Osteocyte (in vitro differentiated cells): Measurements from ENCODE around the gene CDH23. TPM values are rescaled to one million over a fixed set of nuclear protein-coding genes. Genes with fewer than 3 reads are reported as not detected.

Experiments used
- DNase-seq: peaks from one replicate; pipeline ENCODE4 v3.0.0; 2021; ENCODE audit warnings: mixed read lengths; ENCODE audit not compliant: unreplicated experiment; ENCODE audit errors: extremely low spot score
- H3K27ac Mint-ChIP-seq: one replicate; pipeline ENCODE4 v1.8.0; 2021; ENCODE audit warnings: mild to moderate bottlenecking, mixed read lengths; ENCODE audit not compliant: unreplicated experiment
- H3K27me3 Mint-ChIP-seq: one replicate; pipeline ENCODE4 v1.8.0; 2021; ENCODE audit warnings: mixed read lengths; ENCODE audit not compliant: unreplicated experiment
- H3K36me3 Mint-ChIP-seq: one replicate; pipeline ENCODE4 v1.8.0; 2021; ENCODE audit warnings: mixed read lengths; ENCODE audit not compliant: unreplicated experiment
- H3K4me1 Mint-ChIP-seq: one replicate; pipeline ENCODE4 v1.8.0; 2021; ENCODE audit warnings: mixed read lengths; ENCODE audit not compliant: unreplicated experiment
- H3K4me3 Mint-ChIP-seq: one replicate; pipeline ENCODE4 v1.8.0; 2021; ENCODE audit warnings: mild to moderate bottlenecking, moderate library complexity, mixed read lengths; ENCODE audit not compliant: unreplicated experiment
- H3K9me3 Mint-ChIP-seq: one replicate; pipeline ENCODE4 v1.8.0; 2021; ENCODE audit warnings: mixed read lengths; ENCODE audit not compliant: unreplicated experiment
- CTCF ChIP-seq: fragments of 200-600 bp; sonication (generic); IDR thresholded peaks from 2 replicates; pipeline ENCODE4 v1.5.0; 2021; ENCODE audit warnings: antibody characterized with exemption, mild to moderate bottlenecking, moderate library complexity
- total RNA-seq: library from RNA; stranded (reverse); gene quantifications from 2 replicates; pipeline ENCODE4 v1.2.1, GENCODE V29; 2021

Gene CDH23
- total RNA-seq, 1 donor from 2014 or later: not detected

- Mint-ChIP-seq H3K4me1 (no peaks in the 10 kb centered on the region), H3K4me3 (no peak overlapping the region), H3K36me3 (no peaks in the 10 kb centered on the region), H3K27ac (no peak overlapping the region), H3K9me3 (no peaks in the 10 kb centered on the region), H3K27me3 (peaks cover 37% of the 10 kb centered on the region)
- no peak for DNase-seq
- TF ChIP-seq CTCF: no peak
Measured at GRCh38 chr10:71782917-71783490, 386.3 kb downstream of the CDH23 start.

- no peak overlapping the region for H3K4me3 Mint-ChIP-seq
Measured at GRCh38 chr10:71783917-71784678, 387.4 kb downstream of the CDH23 start.

GRCh38 chr10:71784679-71785272, 388.1 kb downstream of the CDH23 start:
- Mint-ChIP-seq H3K27me3 (peaks cover 39% of the 10 kb centered on the region), H3K27ac (no peak overlapping the region), H3K4me1 (no peaks in the 10 kb centered on the region), H3K36me3 (no peaks in the 10 kb centered on the region), H3K9me3 (no peaks in the 10 kb centered on the region), H3K4me3 (no peak overlapping the region)
- DNase-seq: no peak
- no peak for TF ChIP-seq CTCF

More at GRCh38 chr10:71783917-71784678, 387.4 kb downstream of the CDH23 start:
- Mint-ChIP-seq H3K27ac (no peak overlapping the region), H3K36me3 (no peaks in the 10 kb centered on the region), H3K27me3 (peaks cover 40% of the 10 kb centered on the region), H3K9me3 (no peaks in the 10 kb centered on the region), H3K4me1 (no peaks in the 10 kb centered on the region)
- TF ChIP-seq CTCF: no peak
- DNase-seq: no peak

- no peaks in the 10 kb centered on the region for H3K36me3 Mint-ChIP-seq
- TF ChIP-seq CTCF: no peak
- no peak overlapping the region for H3K27ac Mint-ChIP-seq
- no peak overlapping the region for H3K4me3 Mint-ChIP-seq
- no peak for DNase-seq
- no peaks in the 10 kb centered on the region for H3K9me3 Mint-ChIP-seq
- peaks cover 23% of the 10 kb centered on the region for H3K27me3 Mint-ChIP-seq
- no peaks in the 10 kb centered on the region for H3K4me1 Mint-ChIP-seq
Measured at GRCh38 chr10:71788954-71789353, 392.2 kb downstream of the CDH23 start.

GRCh38 chr10:71789871-71790270, 393.2 kb downstream of the CDH23 start:
- no peaks in the 10 kb centered on the region for H3K36me3 Mint-ChIP-seq
- H3K27me3 Mint-ChIP-seq: peaks cover 18% of the 10 kb centered on the region
- H3K4me1 Mint-ChIP-seq: no peaks in the 10 kb centered on the region
- DNase-seq: no peak
- TF ChIP-seq CTCF: no peak
- H3K4me3 Mint-ChIP-seq: no peak overlapping the region
- no peak overlapping the region for H3K27ac Mint-ChIP-seq
- no peaks in the 10 kb centered on the region for H3K9me3 Mint-ChIP-seq
